Lung microvascular endothelial cell (primary cell): Measurements from ENCODE around the gene CCDC66. TPM values are rescaled to one million over a fixed set of nuclear protein-coding genes. Genes with fewer than 3 reads are reported as not detected.

Experiments
- DNase-seq, 2 donors: peaks; one replicate each; pipeline versions ENCODE4 v3.0.0 to v3.0.0-alpha.2; 2010; ENCODE audit warnings: low read depth in 2 of 2
- total RNA-seq: library from RNA; depleted of rRNA; stranded (reverse); fragments of >200 nt; gene quantifications from 2 replicates; pipeline ENCODE4 v1.2.1, GENCODE V29; 2014

The CCDC66 gene
- total RNA-seq, 1 donor from 2014 or later, result 14.3 TPM

DNA sequence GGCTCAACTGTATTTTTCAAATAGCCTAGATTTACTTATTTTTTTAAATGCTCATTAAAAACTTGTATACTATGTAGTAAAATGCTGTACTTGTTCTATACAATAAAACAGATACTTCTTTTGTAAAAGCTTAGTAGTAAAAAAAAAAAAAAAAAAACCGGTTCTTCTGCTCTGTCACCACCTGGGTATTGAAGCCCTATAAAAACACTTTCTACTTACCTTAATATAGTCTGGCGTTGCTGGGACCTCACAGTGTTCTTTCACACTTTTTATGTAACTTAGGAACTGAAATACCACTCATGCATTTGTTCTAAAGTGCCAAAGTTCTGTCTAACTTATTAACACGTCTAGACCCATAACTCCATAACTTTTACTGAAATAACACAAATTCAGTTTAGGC is 64.7 kb downstream of the CCDC66 start:
- no peak for DNase-seq

DNA sequence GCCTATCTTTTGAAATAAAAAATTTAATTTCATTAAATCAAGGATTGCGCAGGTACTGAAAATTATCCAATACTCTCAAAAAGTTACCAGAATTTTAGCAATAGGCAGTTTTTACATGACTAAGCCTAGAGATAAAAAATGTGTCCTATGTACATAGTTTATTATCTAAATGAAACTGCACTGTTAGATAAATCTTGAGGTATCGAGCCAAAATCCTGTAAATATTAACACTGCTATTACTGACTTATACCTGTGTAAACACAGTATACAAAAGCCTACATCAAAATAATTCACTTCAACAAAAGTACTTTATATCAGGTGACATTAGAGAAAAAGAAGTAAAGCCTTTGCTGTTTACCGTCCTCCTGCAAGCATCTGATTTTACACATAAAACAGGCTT is 65.4 kb downstream of the CCDC66 start:
- no peak for DNase-seq

DNA sequence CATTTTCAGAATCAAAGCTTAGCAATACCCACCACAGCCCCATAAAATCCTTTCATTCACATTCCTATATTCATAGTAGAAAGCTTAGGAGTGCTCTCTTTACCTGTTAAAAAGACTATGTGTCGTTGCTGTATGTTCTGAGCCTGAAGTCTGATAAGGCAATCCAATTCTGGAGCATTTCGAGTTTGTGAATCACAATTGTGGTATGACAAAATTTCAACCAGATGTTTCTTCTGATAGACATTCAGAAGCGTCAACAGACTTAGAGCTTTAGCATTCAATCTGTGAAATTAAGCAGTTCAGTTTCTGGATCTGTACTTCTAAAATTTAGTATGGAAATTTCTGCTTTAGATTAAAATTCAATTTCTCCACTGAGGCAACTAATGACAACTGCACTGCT is 67.8 kb downstream of the CCDC66 start:
- no peak for DNase-seq

DNA sequence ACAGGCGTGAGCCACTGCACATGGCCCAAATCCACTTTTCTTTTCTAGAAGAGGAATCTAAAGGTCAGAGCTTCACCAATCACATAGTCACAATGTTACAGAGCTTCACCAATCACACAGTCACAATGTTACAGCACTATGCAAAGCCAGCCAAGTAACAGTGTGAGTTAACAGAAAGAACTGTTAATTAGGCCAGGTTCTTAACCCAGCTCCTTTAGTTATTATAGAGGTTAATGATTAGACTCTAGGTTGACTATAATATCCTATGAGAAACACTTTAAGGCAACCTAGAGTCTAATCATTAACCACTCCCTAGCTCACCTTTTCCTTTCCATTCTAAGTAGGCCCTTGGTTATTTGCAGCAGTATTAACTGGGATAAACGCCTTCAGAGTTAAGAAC is 72.1 kb downstream of the CCDC66 start:
- DNase-seq, result no peak

DNA sequence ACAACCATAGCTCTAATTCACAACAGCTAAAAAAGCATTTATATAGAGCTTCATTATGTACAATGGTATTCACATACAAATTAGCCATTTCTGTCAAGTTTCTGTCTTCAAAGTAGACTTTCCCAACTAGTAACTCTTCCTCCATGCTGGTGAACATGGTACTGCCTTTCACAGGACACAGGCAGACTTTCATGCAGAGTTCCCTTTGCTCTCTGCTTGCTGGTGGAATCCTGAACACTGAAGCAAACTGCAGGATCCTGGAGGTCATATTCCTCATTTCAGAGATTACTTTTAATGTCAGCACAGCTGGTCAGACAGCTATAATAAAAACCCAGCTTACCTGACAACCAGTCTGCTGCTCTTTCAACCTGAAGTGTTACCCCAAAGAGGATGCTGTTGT is 72.5 kb downstream of the CCDC66 start:
- no peak for DNase-seq

DNA sequence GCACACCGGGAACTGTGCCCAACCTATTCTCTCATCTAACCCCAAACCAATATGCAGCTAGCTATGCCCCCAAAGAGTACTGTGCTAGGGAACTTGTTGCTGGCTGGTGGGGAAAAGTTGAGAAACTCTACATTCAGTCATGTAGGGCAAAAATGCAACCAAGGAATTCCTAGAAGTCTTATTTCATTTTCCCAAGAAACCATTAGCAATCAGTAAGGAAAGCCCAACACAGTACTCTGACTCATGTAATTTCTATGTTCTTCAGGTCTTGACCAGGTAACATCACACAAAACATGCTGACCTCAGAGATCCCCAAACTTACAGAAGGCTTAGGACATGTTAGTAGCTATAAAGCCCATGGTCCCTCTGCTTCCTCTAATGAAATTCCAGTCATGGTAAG is 74.0 kb downstream of the CCDC66 start:
- no peak for DNase-seq

DNA sequence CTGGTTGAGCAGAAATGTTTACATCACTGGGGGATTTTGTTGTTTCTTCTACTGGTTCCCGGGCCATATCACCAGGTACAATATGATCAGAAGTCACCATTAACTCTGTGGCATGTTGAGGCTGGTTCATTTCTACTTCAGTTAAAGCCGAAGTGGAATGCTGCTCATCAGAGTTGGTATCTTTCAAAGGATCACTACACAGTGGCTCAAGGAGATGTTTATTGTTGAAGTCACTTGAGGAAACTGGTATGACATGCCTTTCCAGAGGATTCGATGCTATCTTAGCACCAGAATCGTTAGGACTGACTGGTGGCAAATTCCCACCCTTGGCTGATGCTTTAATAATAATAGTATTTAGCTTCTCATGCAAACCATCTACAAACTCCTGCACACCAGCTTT is 76.2 kb downstream of the CCDC66 start:
- no peak for DNase-seq

DNA sequence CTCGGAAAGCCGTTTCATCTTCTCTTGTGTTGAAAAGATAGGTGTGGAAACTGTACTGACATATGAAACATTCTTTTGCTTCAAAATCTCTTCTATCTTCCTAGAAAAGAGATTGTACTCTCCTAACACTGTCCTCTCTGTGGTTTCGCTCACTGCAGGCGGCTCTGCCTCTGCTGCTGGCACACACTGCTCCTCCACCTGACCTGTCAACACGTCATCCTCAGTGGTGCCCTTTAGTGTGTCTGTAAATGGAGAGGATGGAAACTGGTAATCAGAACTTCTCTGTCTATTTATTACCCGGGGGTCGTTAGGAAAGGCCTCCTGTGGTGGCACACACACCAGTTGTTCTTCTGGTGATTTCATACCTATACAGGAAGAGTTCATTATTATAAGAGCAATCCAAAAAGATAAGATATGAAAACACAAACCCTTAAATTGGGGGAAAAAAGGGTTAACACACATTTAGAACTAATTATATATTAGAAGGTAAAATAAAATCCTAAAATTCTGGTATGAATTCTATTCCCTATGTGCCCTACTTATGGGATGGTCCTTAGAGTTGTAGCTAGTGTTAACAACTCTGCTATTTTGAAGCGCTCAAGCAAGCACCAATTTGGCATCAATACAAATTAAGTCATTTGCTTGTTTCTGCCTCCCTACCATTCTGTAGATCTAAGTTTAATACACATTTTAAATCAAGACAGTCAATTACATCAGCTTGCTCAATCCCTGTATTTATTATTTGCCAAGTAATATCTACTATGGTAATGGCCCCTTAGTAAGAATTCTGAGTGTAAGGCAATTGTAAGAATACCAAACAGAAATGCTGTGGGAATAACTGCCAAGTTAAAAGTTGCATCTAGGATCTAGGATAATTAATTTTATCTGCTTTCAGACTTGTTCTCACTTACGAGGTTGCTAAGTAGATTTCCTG is 76.9 kb downstream of the CCDC66 start:
- peak in 1 of 2 donors; percentile 29 for DNase-seq

DNA sequence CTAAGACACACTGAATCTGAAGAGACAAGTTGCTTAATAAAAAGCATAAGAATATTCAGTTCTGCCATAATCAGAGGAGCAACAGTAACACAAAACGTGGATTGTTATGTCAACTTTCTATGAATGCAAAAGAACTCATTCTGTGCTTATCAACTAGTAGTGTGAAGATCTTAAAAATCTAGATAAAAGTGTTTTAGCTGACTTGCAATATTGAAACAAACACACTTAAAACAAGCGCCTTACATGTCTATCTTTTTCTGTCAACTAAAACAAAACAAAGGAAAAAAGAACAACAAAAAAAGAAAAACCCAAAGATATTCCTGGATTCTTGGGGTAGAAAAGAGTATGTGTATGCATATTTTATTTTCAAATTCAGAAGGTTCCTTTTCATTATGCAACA is 88.4 kb downstream of the CCDC66 start:
- no peak for DNase-seq

DNA sequence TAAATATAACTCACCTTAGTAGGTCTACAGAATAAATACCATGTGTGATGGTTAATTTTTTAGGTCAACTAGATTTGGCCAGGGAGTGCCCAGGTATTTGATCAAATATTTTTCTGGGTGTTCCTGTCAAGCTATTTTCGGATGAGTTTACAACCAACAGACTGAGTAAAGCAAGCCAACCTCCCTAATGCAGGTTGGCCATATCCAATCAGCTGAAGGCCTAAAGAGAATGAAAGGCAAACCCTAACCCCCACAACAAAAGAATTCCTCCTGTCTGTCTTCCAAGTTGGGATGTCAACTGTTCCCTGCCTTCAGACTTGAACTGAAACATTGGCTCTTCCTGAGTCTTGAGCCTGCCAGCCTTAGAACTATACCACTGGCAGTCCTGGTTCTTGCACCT is 97.5 kb downstream of the CCDC66 start:
- no peak for DNase-seq

DNA sequence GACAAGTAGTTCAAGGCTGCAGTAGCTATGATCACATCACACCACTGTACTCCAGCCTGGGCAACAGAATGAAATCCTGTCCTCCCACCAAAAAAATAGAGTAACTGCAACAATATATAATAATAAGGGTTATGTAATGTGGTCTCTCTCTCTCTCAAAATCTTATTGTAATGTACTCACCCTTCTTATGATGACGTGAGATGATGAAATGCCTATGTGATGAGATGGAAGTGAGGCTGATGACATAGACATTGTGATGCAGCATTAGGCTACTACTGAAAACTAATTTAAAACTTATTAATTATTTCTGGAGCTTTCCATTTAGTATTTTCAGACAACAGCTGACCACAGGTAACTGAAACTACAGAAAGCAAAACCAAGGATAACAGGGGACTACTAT is 98.7 kb downstream of the CCDC66 start:
- no peak for DNase-seq

DNA sequence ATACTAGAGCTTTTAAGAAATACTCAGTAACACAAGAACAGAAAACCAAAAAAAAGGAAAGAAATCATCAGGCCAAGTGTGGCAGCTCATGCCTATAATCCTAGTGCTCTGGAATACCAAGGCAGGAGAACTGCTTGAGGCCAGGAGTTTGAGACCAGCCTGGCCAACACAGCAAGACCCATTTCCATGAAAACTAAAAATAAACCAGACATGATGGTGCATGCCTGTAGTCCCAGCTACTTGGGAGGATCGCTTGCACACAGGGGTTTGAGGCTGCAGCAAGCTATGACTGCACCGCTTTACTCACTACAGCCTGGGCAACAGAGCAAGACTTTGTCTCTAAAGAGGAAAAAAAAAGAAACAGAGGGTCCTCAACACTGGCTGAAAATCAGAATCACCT is 107.8 kb downstream of the CCDC66 start:
- no peak for DNase-seq

DNA sequence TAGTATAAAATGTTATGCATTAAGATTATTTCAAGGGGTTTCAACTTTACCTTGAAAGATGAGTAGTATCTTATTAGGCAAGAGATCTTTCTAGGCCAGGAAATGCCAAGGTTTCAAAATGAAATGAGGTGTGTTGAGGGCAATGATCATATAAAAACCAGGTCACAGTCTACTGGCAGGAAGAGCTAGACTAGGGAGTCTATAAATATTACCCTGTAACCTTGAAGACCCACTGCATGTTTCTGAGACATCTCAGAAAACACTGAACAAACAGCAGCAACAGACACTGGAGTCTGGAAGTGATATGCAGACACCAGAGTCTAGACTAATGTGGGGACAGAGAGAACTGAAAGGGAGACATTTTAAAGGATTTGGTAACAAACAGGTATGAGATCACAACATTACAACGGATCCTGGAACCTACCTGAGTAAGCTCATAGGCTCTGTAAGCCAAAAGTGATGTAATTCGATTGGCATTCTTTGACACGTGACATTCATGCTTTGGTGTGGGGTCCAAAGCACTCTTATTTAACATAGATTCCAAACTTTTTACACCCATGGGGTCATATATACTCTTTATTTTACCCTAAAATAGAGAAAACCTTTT is 111.1 kb downstream of the CCDC66 start:
- DNase-seq, result no peak

Other genes starting within 250 kb of the CCDC66 start
- 1.5 and 2.2 TPM in 2 replicates for gene ERC2, start 88.7 kb upstream of the CCDC66 start, total RNA-seq
- gene TASOR, start 126.1 kb downstream of the CCDC66 start, total RNA-seq, result 48.8 and 69.8 TPM in 2 replicates
- gene ARHGEF3, start 244.8 kb downstream of the CCDC66 start, total RNA-seq, result 5.2 and 7.2 TPM in 2 replicates